IPS DF 6.9 (cell line): ENCODE results near the gene KDM7A.

Experiments used
- DNase-seq: peaks from one replicate; pipeline ENCODE4 v3.0.0-alpha.2; 2013; ENCODE audit warnings: low read depth, low spot score
- H3K27ac ChIP-seq: one replicate; pipeline ENCODE4 v1.5.1; 2013; ENCODE audit warnings: low read length, control low read depth
- H3K27me3 ChIP-seq: 2 replicates; pipeline ENCODE4 v1.6.1; 2013; ENCODE audit warnings: mild to moderate bottlenecking, low read length; ENCODE audit not compliant: control insufficient read depth, insufficient read depth
- H3K36me3 ChIP-seq: 2 replicates; pipeline ENCODE4 v1.6.1; 2013; ENCODE audit warnings: low read length; ENCODE audit not compliant: control insufficient read depth, insufficient read depth
- H3K4me1 ChIP-seq: 2 replicates; pipeline ENCODE4 v1.6.1; 2013; ENCODE audit warnings: low read length; ENCODE audit not compliant: control insufficient read depth, insufficient read depth
- H3K4me3 ChIP-seq: 2 replicates; pipeline ENCODE4 v1.5.1; 2013; ENCODE audit warnings: mild to moderate bottlenecking, low read length
- H3K9me3 ChIP-seq: 2 replicates; pipeline ENCODE4 v1.6.1; 2013; ENCODE audit warnings: low read length, inconsistent platforms; ENCODE audit not compliant: control insufficient read depth, insufficient read depth
- WGBS: extraction: QIAGEN DNeasy Blood & Tissue Kit; methylation state at CpG from one replicate; pipeline ENCODE4 v1.1.7; 2013; ENCODE audit warnings: mixed read lengths, missing lambda C conversion rate; ENCODE audit not compliant: insufficient read length, insufficient coverage; 5-methylcytosine and 5-hydroxymethylcytosine counted together

KDM7A gene

DNA sequence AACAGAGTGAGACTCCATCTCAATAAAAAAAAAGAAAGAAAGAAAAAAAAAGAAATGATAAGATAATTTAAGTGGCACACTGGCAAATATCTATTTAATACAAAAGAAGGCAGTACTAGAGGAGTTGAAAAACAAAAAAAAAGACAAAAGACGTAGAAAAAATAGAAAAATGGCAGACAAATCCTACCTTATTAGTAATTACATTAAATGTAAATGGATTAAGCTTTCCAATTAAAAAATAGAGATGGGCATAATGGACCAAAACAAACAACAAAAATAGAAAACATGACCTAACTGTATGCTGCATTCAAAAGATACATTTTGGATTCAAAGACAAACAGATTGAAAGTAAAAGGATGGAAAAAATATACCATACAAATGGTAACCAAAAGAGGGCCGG lies 108.8 kb downstream of the KDM7A start:
- Histone ChIP-seq H3K27me3 (no peaks in the 10 kb centered on the region; the same call in 1 of the 2 replicates), H3K27ac (no peak overlapping the region), H3K4me3 (no peak overlapping the region), H3K9me3 (no peaks in the 10 kb centered on the region), H3K36me3 (no peaks in the 10 kb centered on the region), H3K4me1 (no peaks in the 10 kb centered on the region)
- WGBS, result no CpG with 5 or more reads among the region's 2 CpGs
- DNase-seq, result no peak

DNA sequence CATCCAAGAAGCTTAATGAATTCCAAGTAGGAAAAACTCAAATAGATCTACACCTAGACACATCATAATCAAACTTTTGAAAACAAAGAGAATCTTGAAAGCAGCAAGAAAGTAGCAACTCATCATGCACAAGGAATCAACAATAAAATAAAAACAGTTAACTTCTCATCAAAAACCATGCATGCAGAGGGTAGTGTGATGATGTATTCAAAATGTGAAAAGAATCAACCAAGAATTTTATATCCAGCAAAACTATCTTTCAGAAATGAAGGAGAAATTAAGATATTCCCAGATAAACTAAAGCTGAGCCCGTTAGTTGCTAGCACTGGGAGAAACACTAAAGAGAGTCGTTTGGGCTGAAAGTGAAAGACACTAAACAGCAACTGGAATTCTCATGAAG lies 109.7 kb downstream of the KDM7A start:
- no peak overlapping the region for H3K27ac ChIP-seq
- WGBS, result no CpG with 5 or more reads among the region's 2 CpGs

DNA sequence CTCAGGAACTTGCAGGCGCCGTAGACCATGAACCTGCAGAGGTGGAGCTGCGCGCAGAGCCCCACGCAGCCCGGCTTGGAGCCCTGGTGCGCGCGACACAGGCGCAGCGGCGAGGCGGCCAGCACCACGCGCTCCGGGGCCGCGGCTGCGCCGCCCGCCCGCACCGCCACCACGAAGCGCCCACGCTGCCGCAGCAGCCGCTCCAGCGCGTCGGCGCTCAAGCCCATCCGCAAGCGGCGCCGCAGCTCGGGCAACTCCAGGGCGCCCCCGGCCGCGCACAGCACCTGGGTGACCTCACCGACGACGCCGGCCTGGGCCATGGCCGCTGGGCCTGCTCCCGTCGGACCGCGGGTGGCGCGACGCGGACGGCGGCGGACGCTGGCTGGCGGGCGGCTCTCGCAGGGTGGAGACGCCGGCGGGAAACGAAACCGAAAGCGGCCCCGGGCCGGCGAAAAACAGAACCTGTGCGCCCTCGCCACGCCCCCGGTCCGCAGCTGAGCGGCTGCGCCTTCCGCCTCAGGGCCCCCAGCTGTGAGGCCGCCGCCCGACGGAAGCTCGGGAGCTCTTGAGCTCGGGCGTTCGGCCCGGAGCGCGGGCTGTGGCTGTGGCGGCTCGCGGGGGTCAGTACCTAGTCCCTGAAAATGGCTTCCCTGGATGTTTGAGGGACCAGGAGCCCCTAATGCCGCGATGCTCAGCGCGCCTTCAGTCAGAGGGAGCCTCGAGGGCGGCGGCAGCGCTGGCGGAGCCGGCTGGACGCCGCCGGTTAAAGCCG lies 114.1 kb downstream of the KDM7A start, which contains the start of gene PARP12:
PARP12 (minus strand) TSS at position 424 of the 772 bp plus-strand sequence; CDS start at position 320, 104 bp downstream.
- no CpG with 5 or more reads among the region's 106 CpGs for WGBS
- Histone ChIP-seq H3K4me3 (peak within 1 kb of the TSS; percentile 53; the same call in 1 of the 2 replicates), H3K36me3 (no peaks in the 10 kb centered on the region), H3K27me3 (peaks cover 2% of the 10 kb centered on the region; the same call in 1 of the 2 replicates), H3K27ac (no peak within 1 kb of the TSS), H3K4me1 (no peaks in the 10 kb centered on the region), H3K9me3 (no peaks in the 10 kb centered on the region)
- DNase-seq, result no peak

More for the DNA sequence above, 109.7 kb downstream of the KDM7A start:
- H3K4me3 ChIP-seq, result no peak overlapping the region
- H3K36me3 ChIP-seq, result no peaks in the 10 kb centered on the region
- H3K4me1 ChIP-seq, result no peaks in the 10 kb centered on the region
- H3K9me3 ChIP-seq, result no peaks in the 10 kb centered on the region
- peaks cover 2% of the 10 kb centered on the region; the same call in 1 of the 2 replicates for H3K27me3 ChIP-seq
- DNase-seq, result no peak

DNA sequence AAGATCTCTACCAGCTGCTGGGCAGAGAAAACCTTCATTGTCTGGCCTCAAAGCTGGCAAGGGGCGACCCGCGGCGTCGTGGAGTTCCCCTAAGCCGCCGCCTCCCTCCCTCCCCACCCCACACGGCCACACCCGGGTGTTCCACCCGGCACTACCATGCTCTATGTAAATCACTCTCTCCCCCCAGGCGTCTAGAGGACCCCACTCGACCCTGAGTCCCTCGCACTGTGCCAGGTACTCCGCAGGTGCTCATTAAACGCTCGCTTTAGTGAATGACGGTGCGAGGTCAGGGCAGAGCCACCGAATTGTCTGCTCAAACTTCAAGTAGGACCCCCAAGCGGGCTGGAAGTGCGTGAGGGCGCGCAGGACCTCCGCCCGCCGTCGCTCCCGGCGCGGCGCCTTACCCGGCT lies 114.7 kb downstream of the KDM7A start:
- H3K4me3 ChIP-seq, result peak overlapping the region; percentile 53; the same call in 1 of the 2 replicates
- H3K4me1 ChIP-seq, result no peaks in the 10 kb centered on the region
- no peaks in the 10 kb centered on the region for H3K36me3 ChIP-seq
- WGBS, result no CpG with 5 or more reads among the region's 32 CpGs
- H3K27me3 ChIP-seq, result peaks cover 2% of the 10 kb centered on the region; the same call in 1 of the 2 replicates
- DNase-seq, result no peak
- H3K9me3 ChIP-seq, result no peaks in the 10 kb centered on the region
- H3K27ac ChIP-seq, result no peak overlapping the region

DNA sequence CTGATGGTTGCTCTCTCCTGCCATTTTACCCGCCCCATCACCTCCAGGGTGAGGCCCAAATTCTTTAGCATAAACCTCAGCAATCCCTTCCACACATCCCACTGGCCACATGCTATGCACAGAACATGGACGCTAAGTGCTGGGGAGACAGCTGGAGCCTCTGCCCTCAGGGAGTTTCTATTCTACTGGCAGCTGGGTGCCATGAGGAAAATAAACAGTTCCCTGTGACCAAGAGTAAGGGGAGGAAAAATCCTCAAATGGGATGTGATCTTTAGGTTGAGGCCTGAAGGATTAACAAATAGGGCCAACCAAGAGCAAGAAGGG lies 115.2 kb downstream of the KDM7A start:
- H3K36me3 ChIP-seq, result no peaks in the 10 kb centered on the region
- H3K9me3 ChIP-seq, result no peaks in the 10 kb centered on the region
- DNase-seq, result no peak
- no CpG with 5 or more reads among the region's 2 CpGs for WGBS
- no peak overlapping the region for H3K4me3 ChIP-seq
- peaks cover 2% of the 10 kb centered on the region; the same call in 1 of the 2 replicates for H3K27me3 ChIP-seq
- no peak overlapping the region for H3K27ac ChIP-seq
- no peaks in the 10 kb centered on the region for H3K4me1 ChIP-seq

DNA sequence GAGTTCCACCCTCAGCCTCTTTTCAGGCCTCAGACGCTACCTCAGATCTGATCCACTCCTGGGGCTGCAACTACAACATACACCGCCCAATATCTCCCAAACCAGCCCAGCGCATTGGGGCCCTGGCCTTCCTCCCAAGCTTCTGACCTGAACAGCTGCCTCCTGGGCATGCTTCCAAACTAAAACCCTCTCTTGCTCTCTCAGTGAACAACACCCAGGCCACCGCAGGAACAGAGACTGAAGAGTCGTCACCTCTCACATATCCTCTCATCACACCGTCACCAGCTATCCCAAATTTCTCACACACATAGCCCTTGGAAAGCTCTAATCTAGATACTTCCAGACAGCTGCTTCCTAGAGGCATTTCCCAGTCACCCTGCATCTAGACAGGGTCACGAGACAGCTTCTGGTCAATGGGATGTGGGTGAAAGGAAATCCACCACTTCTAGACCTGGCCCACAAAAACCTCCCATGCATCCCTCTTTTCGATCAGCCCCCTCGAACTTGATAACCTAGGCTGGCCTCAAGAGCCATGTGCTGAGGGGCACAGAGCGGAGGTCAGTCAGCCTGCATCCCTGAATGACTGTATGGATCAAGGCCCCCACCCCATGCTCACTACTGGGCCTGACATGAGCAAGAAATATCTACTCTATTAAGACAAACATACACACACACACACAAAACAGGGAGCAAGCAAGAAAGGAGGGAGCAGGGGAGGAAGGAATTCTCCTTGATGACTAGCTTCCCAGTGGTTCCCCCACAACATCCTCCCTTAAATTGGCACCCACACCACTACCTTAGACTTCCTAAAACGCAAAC lies 115.8 kb downstream of the KDM7A start:
- H3K27me3 ChIP-seq, result peaks cover 2% of the 10 kb centered on the region; the same call in 1 of the 2 replicates
- no peaks in the 10 kb centered on the region for H3K4me1 ChIP-seq
- no peak overlapping the region for H3K4me3 ChIP-seq
- no peak overlapping the region for H3K27ac ChIP-seq
- WGBS, result no CpG with 5 or more reads among the region's 11 CpGs
- no peak for DNase-seq
- no peaks in the 10 kb centered on the region for H3K36me3 ChIP-seq
- no peaks in the 10 kb centered on the region for H3K9me3 ChIP-seq

DNA sequence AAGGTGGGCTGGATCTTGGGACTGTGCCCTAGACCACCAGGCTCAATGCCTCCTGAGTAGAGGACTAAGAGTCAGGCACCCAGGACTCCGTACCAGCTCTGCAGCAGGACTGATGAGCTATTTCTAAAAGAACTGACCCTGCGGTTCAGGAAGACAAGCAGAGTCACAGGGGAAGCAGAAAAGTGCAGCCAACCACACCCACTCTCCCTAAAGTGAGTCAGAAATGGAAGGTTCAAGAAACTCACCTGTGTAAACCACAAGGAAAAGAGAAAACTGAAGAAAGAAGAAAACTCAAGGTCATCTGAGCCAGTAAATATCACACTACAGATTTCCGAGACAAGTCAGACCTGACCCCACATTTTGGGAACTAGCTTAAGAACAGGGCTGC lies 116.5 kb downstream of the KDM7A start:
- WGBS, result no CpG with 5 or more reads among the region's 3 CpGs
- no peaks in the 10 kb centered on the region for H3K36me3 ChIP-seq
- no peaks in the 10 kb centered on the region for H3K9me3 ChIP-seq
- no peak overlapping the region for H3K4me3 ChIP-seq
- DNase-seq, result no peak
- peaks cover 2% of the 10 kb centered on the region; the same call in 1 of the 2 replicates for H3K27me3 ChIP-seq
- no peak overlapping the region for H3K27ac ChIP-seq
- H3K4me1 ChIP-seq, result no peaks in the 10 kb centered on the region

DNA sequence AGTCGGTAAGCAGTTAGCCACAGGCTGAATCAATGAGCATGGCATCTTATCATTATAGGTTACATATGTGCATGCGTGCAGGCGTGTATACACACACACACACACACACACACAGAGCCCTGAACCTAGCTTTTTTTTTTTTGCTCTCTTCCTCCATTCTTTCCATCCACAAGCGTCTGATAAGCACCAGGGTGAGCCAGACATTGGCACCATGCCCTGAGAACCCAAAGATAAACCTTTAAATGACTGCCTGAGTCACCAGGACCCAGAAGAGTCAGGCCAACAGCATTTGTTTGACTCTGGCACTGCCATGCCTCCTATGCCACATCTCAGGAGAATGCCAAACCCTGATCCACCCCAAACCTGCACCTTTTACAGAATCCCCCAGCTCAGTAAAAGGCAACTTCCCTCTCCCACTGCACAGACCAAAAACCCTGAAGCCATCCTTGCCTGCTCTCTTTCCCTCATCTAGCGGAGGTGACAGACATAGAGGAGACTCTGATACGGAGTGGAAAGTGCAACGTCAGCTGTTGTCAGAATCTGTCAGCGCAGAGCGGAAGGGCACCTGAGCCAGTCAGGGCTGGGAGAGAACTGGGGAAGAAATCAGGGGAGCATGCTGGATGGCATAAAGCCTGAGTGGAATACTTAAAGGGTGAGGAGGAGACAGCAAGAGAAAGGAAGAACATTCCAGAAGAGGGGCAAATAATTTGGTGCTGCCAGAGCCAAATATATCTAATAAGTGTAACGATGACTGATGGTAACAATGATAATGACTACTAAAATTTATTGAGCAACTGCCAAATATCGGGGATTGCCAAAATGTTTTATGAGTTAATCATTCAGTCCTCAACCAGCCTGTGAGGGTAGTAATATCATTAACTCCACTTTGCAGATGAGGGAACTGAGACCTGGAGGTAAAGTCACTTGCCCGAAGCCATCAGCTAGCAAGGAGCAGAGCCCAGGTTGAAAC lies 117.2 kb downstream of the KDM7A start:
- Histone ChIP-seq H3K27me3 (peaks cover 2% of the 10 kb centered on the region; the same call in 1 of the 2 replicates), H3K4me3 (no peak overlapping the region), H3K4me1 (no peaks in the 10 kb centered on the region), H3K27ac (no peak overlapping the region), H3K9me3 (no peaks in the 10 kb centered on the region), H3K36me3 (no peaks in the 10 kb centered on the region)
- no CpG with 5 or more reads among the region's 12 CpGs for WGBS
- DNase-seq, result no peak

DNA sequence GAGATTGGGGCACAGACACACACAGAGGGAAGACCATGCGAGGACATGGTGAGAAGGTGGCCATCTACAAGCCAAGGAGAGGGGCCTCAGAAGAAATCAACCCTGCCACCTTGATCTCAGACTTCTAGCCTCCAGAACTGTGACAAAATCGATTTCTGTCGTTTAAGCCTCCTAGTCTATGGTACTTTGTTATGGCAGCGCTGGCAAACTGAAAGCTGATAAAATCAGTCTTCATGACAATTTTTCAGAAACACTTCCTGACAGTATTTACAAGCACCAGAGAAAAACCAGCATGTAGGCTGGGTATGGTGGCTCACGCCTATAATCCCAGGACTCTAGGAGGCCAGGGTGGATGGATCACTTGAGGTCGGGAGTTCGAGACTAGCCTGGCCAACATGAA lies 118.3 kb downstream of the KDM7A start:
- no peak overlapping the region for H3K4me3 ChIP-seq
- DNase-seq, result no peak
- no peaks in the 10 kb centered on the region for H3K9me3 ChIP-seq
- peaks cover 2% of the 10 kb centered on the region; the same call in 1 of the 2 replicates for H3K27me3 ChIP-seq
- WGBS, result no CpG with 5 or more reads among the region's 7 CpGs
- H3K4me1 ChIP-seq, result no peaks in the 10 kb centered on the region
- no peaks in the 10 kb centered on the region for H3K36me3 ChIP-seq
- H3K27ac ChIP-seq, result no peak overlapping the region

DNA sequence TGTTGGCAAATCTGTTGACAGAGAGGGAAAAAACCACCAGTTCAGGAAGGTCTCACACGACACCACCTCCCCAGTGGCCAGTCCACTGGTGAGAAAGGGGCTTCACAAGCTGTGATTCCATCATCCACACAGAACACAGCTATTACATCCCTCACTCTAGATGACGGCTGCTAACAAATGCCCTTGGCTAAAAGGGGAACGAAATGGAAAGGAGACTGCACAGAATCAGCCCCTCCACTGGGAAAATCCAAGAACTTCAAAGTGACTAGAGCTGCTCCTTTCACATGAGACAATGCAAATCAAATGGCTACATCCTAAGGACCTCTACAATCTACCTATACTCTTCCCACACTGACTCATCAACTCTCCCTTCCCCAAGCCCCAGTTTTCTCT lies 119.6 kb downstream of the KDM7A start:
- Histone ChIP-seq H3K9me3 (no peaks in the 10 kb centered on the region), H3K27me3 (peaks cover 1% of the 10 kb centered on the region; the same call in 1 of the 2 replicates), H3K27ac (no peak overlapping the region), H3K4me3 (no peak overlapping the region), H3K36me3 (no peaks in the 10 kb centered on the region), H3K4me1 (no peaks in the 10 kb centered on the region)
- WGBS, result no CpG with 5 or more reads among the region's 3 CpGs
- DNase-seq, result no peak
